HEK293 (cell line): ENCODE measurements around the gene SHROOM3.

Experiments used
- CTCF ChIA-PET: fragments of 350-600 bp; formaldehyde crosslinking; extraction: SDS; loops from one replicate; lab custom pipeline; 2021; ENCODE audit warnings: antibody characterized with exemption; lab: Yijun Ruan, JAX
- POLR2A ChIA-PET: fragments of 300-600 bp; formaldehyde crosslinking; extraction: SDS; loops from one replicate; lab custom pipeline; 2020; ENCODE audit warnings: antibody characterized with exemption, inconsistent platforms; lab: Yijun Ruan, JAX
- H3K27ac ChIP-seq: fragments of 200-500 bp; sonication (Bioruptor generic); 2 replicates; pipeline ENCODE4 v1.5.1; 2014; ENCODE audit warnings: low read depth, low read length, control low read depth, inconsistent platforms; ENCODE audit errors: extremely low read depth
- H3K36me3 ChIP-seq, 2 experiments: fragments of 200-500 bp in 1 of 2; sonication (Bioruptor generic) in 1 of 2; 1 replicate in 1 of 2; 2 replicates in 1 of 2; pipeline ENCODE4 v1.5.1; 2014 to 2017; ENCODE audit warnings: inconsistent platforms in 2 of 2, low read length in 2 of 2; ENCODE audit not compliant: control insufficient read depth in 2 of 2, insufficient read depth in 1 of 2
- H3K4me1 ChIP-seq: fragments of 200-500 bp; sonication (Bioruptor generic); 2 replicates; pipeline ENCODE4 v1.5.1; 2014; ENCODE audit warnings: mild to moderate bottlenecking, low read length, inconsistent platforms; ENCODE audit not compliant: control insufficient read depth, insufficient read depth
- H3K4me3 ChIP-seq: 2 replicates; pipeline ENCODE4 v1.5.1; 2011; ENCODE audit warnings: low read depth, mild to moderate bottlenecking, control low read depth, low read length, moderate library complexity
- H3K9me3 ChIP-seq: fragments of 200-500 bp; sonication (Bioruptor generic); 2 replicates; pipeline ENCODE4 v1.5.1; 2014; ENCODE audit warnings: low read depth, low read length, inconsistent platforms; ENCODE audit not compliant: control insufficient read depth, insufficient read depth
- INSM2 ChIP-seq: fragments of 450-650 bp; formaldehyde crosslinking; IDR thresholded peaks from 2 replicates; pipeline ENCODE4 v1.5.1; 2016; ENCODE audit warnings: missing biosample characterization, missing genetic modification characterization
- PRDM6 ChIP-seq: fragments of 450-650 bp; formaldehyde crosslinking; IDR thresholded peaks from 2 replicates; pipeline ENCODE4 v1.5.1; 2017; ENCODE audit warnings: missing biosample characterization, missing genetic modification characterization
- SALL2 ChIP-seq: fragments of 450-650 bp; formaldehyde crosslinking; IDR thresholded peaks from 2 replicates; pipeline ENCODE4 v1.5.0; 2017; ENCODE audit warnings: missing biosample characterization, mild to moderate bottlenecking, missing genetic modification characterization, borderline replicate concordance
- SP2 ChIP-seq: fragments of 450-650 bp; formaldehyde crosslinking; IDR thresholded peaks from 2 replicates; pipeline ENCODE4 v1.5.1; 2016; ENCODE audit warnings: missing biosample characterization, missing genetic modification characterization
- TSHZ1 ChIP-seq: fragments of 450-650 bp; formaldehyde crosslinking; IDR thresholded peaks from 2 replicates; pipeline ENCODE4 v1.5.1; 2016; ENCODE audit warnings: missing biosample characterization, missing genetic modification characterization, borderline replicate concordance
- WT1 ChIP-seq: fragments of 450-650 bp; formaldehyde crosslinking; IDR thresholded peaks from 2 replicates; pipeline ENCODE4 v1.5.1; 2016; ENCODE audit warnings: missing biosample characterization, missing genetic modification characterization
- ZFP37 ChIP-seq: fragments of 450-650 bp; formaldehyde crosslinking; IDR thresholded peaks from 2 replicates; pipeline ENCODE4 v1.5.1; 2016; ENCODE audit warnings: missing biosample characterization, missing genetic modification characterization
- ZNF169 ChIP-seq: fragments of 450-650 bp; formaldehyde crosslinking; IDR thresholded peaks from 2 replicates; pipeline ENCODE4 v1.5.1; 2016; ENCODE audit warnings: missing biosample characterization, missing genetic modification characterization
- ZNF24 ChIP-seq: fragments of 450-650 bp; formaldehyde crosslinking; IDR thresholded peaks from 2 replicates; pipeline ENCODE4 v1.5.1; 2016; ENCODE audit warnings: missing biosample characterization, missing genetic modification characterization
- ZNF302 ChIP-seq: fragments of 450-650 bp; formaldehyde crosslinking; IDR thresholded peaks from 2 replicates; pipeline ENCODE4 v1.5.1; 2016; ENCODE audit warnings: missing biosample characterization, missing genetic modification characterization, low read depth
- ZNF544 ChIP-seq: fragments of 450-650 bp; formaldehyde crosslinking; IDR thresholded peaks from 2 replicates; pipeline ENCODE4 v1.5.0; 2017; ENCODE audit warnings: missing biosample characterization, missing genetic modification characterization
- ZNF558 ChIP-seq: fragments of 450-650 bp; formaldehyde crosslinking; IDR thresholded peaks from 2 replicates; pipeline ENCODE4 v1.5.1; 2016; ENCODE audit warnings: missing biosample characterization, missing genetic modification characterization
- ZNF571 ChIP-seq: fragments of 450-650 bp; formaldehyde crosslinking; IDR thresholded peaks from 2 replicates; pipeline ENCODE4 v1.5.0; 2017; ENCODE audit warnings: missing biosample characterization, missing genetic modification characterization
- ZNF626 ChIP-seq: fragments of 450-650 bp; sonication (Bioruptor Pico); formaldehyde crosslinking; IDR thresholded peaks from 2 replicates; pipeline ENCODE4 v1.5.1; 2018; ENCODE audit warnings: missing biosample characterization, missing genetic modification characterization, inconsistent platforms
- ZNF639 ChIP-seq: fragments of 450-650 bp; formaldehyde crosslinking; IDR thresholded peaks from 2 replicates; pipeline ENCODE4 v1.5.1; 2016; ENCODE audit warnings: missing biosample characterization, missing genetic modification characterization
- ZNF692 ChIP-seq: fragments of 450-650 bp; formaldehyde crosslinking; IDR thresholded peaks from 2 replicates; pipeline ENCODE4 v1.5.1; 2016; ENCODE audit warnings: missing biosample characterization, missing genetic modification characterization
- ZNF791 ChIP-seq: fragments of 450-650 bp; formaldehyde crosslinking; IDR thresholded peaks from 2 replicates; pipeline ENCODE4 v1.5.1; 2016; ENCODE audit warnings: missing biosample characterization, missing genetic modification characterization

The SHROOM3 gene

GRCh38 chr4:76579596-76580375 is 144.8 kb downstream of the SHROOM3 start (continued):
- TF ChIP-seq INSM2 (tag by site-specific recombination) (no peak), ZNF692 (no peak), ZFP37 (no peak), SALL2 (tag by site-specific recombination) (no peak), ZNF791 (tag by site-specific recombination) (no peak)
- TF ChIP-seq, all 188 proteins: peak for 13

- H3K4me1 ChIP-seq, result no peaks in the 10 kb centered on the region
- H3K4me3 ChIP-seq, result no peak overlapping the region
- no peaks in the 10 kb centered on the region for H3K9me3 ChIP-seq
- ChIA-PET POLR2A (no interaction called here), CTCF (no interaction called here)
- no peak overlapping the region for H3K27ac ChIP-seq
- TF ChIP-seq WT1 (tag by site-specific recombination) (no peak), ZNF558 (tag by site-specific recombination) (no peak), ZNF626 (no peak), ZNF24 (tag by site-specific recombination) (no peak)
- H3K36me3 ChIP-seq, result no peaks in the 10 kb centered on the region
Observed at GRCh38 chr4:76581077-76581962, 146.3 kb downstream of the SHROOM3 start.

- ChIA-PET CTCF (no interaction called here), POLR2A (no interaction called here)
- H3K9me3 ChIP-seq, result no peaks in the 10 kb centered on the region
- no peaks in the 10 kb centered on the region for H3K36me3 ChIP-seq
- no peaks in the 10 kb centered on the region for H3K4me1 ChIP-seq
- no peak overlapping the region for H3K4me3 ChIP-seq
- H3K27ac ChIP-seq, result no peak overlapping the region
- no peak for TF ChIP-seq ZNF169 (tag by site-specific recombination)
- peak; percentile 64 for TF ChIP-seq PRDM6 (tag by site-specific recombination)
- no peak for TF ChIP-seq TSHZ1
- no peak for TF ChIP-seq ZNF639
- TF ChIP-seq ZNF571, result no peak
- TF ChIP-seq SP2, result no peak
- no peak for TF ChIP-seq ZNF302
- TF ChIP-seq ZNF544, result no peak
Observed at GRCh38 chr4:76582074-76582816, 147.2 kb downstream of the SHROOM3 start.
